ENCODE results near the gene ZFHX2.

DNA sequence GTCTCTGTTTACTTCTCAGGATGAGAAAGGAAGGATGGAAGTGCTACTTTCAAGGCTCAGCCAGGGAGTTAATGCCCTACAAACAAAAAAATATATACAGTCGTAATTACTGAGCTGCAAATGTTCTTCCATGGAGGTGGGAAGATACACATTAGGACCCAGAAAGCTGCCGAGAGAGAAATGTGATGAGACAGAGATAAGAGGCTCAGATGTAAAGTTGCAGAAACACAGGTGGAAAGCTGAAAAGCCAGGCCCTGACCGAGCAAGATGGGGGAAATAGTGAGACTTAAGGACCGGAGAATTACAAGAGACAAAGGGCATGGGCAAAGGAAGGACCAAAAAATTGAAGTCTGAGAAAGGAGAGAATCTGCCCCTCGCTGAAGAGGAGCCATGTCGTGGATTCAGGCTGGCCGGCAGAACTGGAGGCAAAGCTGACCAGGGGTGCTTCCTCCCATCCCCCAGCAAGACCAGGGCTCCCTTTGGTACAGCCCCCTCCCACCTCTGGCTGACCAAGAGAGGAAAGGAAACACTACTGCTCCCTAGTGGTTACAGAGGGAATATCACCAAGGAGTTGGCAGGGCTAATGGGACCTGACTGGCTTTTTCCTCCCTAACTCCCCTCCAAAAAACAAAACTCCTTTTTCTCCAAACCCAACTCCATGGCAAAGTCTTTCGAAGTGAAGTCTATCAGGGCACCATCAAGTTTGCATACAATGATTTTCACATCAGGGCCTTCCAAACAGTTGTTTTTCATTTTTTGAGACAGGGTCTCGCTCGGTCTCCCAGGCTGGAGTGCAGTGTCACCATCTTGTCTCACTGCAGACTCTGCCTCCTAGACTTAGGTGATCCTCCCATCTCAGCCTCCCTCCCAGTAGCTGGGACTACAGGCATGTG, 12.1 kb downstream of the ZFHX2 start:
- TF ChIP-seq, protein P1, sequence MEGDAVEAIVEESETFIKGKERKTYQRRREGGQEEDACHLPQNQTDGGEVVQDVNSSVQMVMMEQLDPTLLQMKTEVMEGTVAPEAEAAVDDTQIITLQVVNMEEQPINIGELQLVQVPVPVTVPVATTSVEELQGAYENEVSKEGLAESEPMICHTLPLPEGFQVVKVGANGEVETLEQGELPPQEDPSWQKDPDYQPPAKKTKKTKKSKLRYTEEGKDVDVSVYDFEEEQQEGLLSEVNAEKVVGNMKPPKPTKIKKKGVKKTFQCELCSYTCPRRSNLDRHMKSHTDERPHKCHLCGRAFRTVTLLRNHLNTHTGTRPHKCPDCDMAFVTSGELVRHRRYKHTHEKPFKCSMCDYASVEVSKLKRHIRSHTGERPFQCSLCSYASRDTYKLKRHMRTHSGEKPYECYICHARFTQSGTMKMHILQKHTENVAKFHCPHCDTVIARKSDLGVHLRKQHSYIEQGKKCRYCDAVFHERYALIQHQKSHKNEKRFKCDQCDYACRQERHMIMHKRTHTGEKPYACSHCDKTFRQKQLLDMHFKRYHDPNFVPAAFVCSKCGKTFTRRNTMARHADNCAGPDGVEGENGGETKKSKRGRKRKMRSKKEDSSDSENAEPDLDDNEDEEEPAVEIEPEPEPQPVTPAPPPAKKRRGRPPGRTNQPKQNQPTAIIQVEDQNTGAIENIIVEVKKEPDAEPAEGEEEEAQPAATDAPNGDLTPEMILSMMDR (IDR thresholded peaks at IDR 0.05; ENCODE audit: borderline replicate concordance, extremely low read depth, low read length, poor library complexity, severe bottlenecking), result peak; percentile 87
- TF ChIP-seq EZH2 (IDR thresholded peaks at IDR 0.05; ENCODE audit: borderline replicate concordance, low read depth, low read length, severe bottlenecking), result no peak
